Measurements from ENCODE around the gene CCSER1. TPM values are rescaled to one million over a fixed set of nuclear protein-coding genes. Genes with fewer than 3 reads are reported as not detected.

The CCSER1 gene
- total RNA-seq, 1 experiment from 2014 or later, result 0.63 TPM

DNA sequence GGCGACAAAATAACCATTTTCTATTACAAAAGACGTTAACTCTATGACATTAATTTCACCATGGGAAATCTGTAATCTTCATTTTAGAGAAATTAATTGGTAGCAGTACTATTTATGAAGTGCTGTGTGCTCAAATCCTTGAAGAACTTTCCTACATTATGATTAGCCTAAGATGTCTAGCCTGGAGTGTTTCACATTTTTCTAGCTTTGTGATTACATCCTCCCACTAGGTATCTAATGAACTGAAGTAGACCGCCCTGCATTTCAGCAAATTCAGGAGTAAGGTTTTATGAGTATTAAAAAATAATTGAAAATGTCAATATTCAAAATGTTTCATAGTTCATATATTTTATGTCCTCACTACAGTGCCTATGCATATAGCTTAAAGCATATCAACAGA is 713.1 kb downstream of the CCSER1 start:
- Mint-ChIP-seq H3K4me3 (ENCODE audit: unreplicated experiment) (no peak overlapping the region), H3K27ac (ENCODE audit: low read depth, unreplicated experiment) (no peak overlapping the region), H3K9me3 (ENCODE audit: unreplicated experiment) (no peaks in the 10 kb centered on the region), H3K27me3 (ENCODE audit: insufficient read depth, unreplicated experiment) (no peaks in the 10 kb centered on the region), H3K36me3 (ENCODE audit: insufficient read depth, unreplicated experiment) (peaks cover 12% of the 10 kb centered on the region), H3K4me1 (ENCODE audit: insufficient read depth, unreplicated experiment) (peaks cover 19% of the 10 kb centered on the region)
- ChIA-PET POLR2A (interaction anchor here (0.7 to 1.8 kb wide), 3 partner anchors 46 to 1462 kb away, joined by 3 to 9 read pairs (median 3); no protein-coding TSS in a partner anchor), CTCF (no interaction called here)
- TF ChIP-seq, protein P1, sequence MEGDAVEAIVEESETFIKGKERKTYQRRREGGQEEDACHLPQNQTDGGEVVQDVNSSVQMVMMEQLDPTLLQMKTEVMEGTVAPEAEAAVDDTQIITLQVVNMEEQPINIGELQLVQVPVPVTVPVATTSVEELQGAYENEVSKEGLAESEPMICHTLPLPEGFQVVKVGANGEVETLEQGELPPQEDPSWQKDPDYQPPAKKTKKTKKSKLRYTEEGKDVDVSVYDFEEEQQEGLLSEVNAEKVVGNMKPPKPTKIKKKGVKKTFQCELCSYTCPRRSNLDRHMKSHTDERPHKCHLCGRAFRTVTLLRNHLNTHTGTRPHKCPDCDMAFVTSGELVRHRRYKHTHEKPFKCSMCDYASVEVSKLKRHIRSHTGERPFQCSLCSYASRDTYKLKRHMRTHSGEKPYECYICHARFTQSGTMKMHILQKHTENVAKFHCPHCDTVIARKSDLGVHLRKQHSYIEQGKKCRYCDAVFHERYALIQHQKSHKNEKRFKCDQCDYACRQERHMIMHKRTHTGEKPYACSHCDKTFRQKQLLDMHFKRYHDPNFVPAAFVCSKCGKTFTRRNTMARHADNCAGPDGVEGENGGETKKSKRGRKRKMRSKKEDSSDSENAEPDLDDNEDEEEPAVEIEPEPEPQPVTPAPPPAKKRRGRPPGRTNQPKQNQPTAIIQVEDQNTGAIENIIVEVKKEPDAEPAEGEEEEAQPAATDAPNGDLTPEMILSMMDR (IDR thresholded peaks at IDR 0.05; ENCODE audit: unreplicated experiment), result no peak
- no TSS peak for BruUV-seq (replicated peaks)
- intact Hi-C loops (cut with micrococcal nuclease), result no loop called here
- DNase-seq (ENCODE audit: unreplicated experiment), result no peak

DNA sequence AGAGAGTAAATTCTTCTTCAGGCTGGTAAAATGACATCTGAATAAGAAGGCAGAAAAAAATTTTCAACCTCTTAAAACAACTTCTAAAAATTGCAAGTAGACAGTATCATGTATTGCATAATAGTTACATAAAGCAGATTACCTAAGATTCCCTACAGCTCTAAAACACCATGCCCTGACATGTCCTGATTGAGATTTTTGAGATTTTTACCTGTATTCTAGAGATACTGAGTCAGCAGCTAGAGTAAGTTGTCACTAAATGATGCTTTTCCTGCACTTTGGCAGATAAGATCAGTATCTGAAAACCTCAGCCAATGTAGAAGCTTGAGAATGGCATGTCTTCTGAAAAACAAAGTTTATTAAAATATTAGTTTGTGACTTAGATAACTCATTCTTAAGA is 713.6 kb downstream of the CCSER1 start:
- Mint-ChIP-seq H3K4me3 (ENCODE audit: unreplicated experiment) (no peak overlapping the region), H3K4me1 (ENCODE audit: insufficient read depth, unreplicated experiment) (peaks cover 19% of the 10 kb centered on the region), H3K27me3 (ENCODE audit: insufficient read depth, unreplicated experiment) (no peaks in the 10 kb centered on the region), H3K36me3 (ENCODE audit: insufficient read depth, unreplicated experiment) (peaks cover 12% of the 10 kb centered on the region), H3K27ac (ENCODE audit: low read depth, unreplicated experiment) (peak overlapping the region; percentile 75), H3K9me3 (ENCODE audit: unreplicated experiment) (no peaks in the 10 kb centered on the region)
- BruUV-seq (replicated peaks), result no TSS peak
- ChIA-PET CTCF (interaction anchor here (0.6 kb wide), 3 partner anchors 30 to 691 kb away, joined by 5 to 6 read pairs (median 6); no protein-coding TSS in a partner anchor), POLR2A (interaction anchor here (0.7 to 1.8 kb wide), 3 partner anchors 45 to 1461 kb away, joined by 3 to 9 read pairs (median 3); no protein-coding TSS in a partner anchor)
- peak; percentile 65 for DNase-seq (ENCODE audit: unreplicated experiment)
- intact Hi-C loops (cut with micrococcal nuclease), result no loop called here
- TF ChIP-seq, protein P1 (IDR thresholded peaks at IDR 0.05; ENCODE audit: unreplicated experiment), result no peak

GRCh38 chr4:90841676-90842075 is 714.5 kb downstream of the CCSER1 start:
- intact Hi-C loops (cut with micrococcal nuclease), result no loop called here
- H3K9me3 Mint-ChIP-seq (ENCODE audit: unreplicated experiment), result no peaks in the 10 kb centered on the region
- ChIA-PET CTCF (interaction anchor here (1.1 kb wide), 1 partner anchor 100 kb away, joined by 3 read pairs; no protein-coding TSS in a partner anchor), POLR2A (interaction anchor here (0.6 to 1.8 kb wide), 3 partner anchors 109 to 1706 kb away, joined by 3 to 9 read pairs (median 3); no protein-coding TSS in a partner anchor)
- BruUV-seq (replicated peaks), result no TSS peak
- H3K4me3 Mint-ChIP-seq (ENCODE audit: unreplicated experiment), result no peak overlapping the region
- no peaks in the 10 kb centered on the region for H3K27me3 Mint-ChIP-seq (ENCODE audit: insufficient read depth, unreplicated experiment)
- DNase-seq (ENCODE audit: unreplicated experiment), result peak; percentile 61
- H3K4me1 Mint-ChIP-seq (ENCODE audit: insufficient read depth, unreplicated experiment), result peaks cover 19% of the 10 kb centered on the region
- TF ChIP-seq, protein P1 (IDR thresholded peaks at IDR 0.05; ENCODE audit: unreplicated experiment), result no peak
- H3K27ac Mint-ChIP-seq (ENCODE audit: low read depth, unreplicated experiment), result peak overlapping the region; percentile 75
- peaks cover 12% of the 10 kb centered on the region for H3K36me3 Mint-ChIP-seq (ENCODE audit: insufficient read depth, unreplicated experiment)

- no TSS peak for BruUV-seq (replicated peaks)
- TF ChIP-seq, protein P1 (IDR thresholded peaks at IDR 0.05; ENCODE audit: unreplicated experiment), result no peak
- H3K27ac Mint-ChIP-seq (ENCODE audit: low read depth, unreplicated experiment), result no peak overlapping the region
- intact Hi-C loops (cut with micrococcal nuclease), result no loop called here
- peak; percentile 6 for DNase-seq (ENCODE audit: unreplicated experiment)
- CTCF ChIA-PET, result interaction anchor here (1.1 kb wide), 1 partner anchor 99 kb away, joined by 3 read pairs; no protein-coding TSS in a partner anchor
- H3K27me3 Mint-ChIP-seq (ENCODE audit: insufficient read depth, unreplicated experiment), result no peaks in the 10 kb centered on the region
- peaks cover 19% of the 10 kb centered on the region for H3K4me1 Mint-ChIP-seq (ENCODE audit: insufficient read depth, unreplicated experiment)
- POLR2A ChIA-PET, result no interaction called here
- H3K36me3 Mint-ChIP-seq (ENCODE audit: insufficient read depth, unreplicated experiment), result peaks cover 12% of the 10 kb centered on the region
- no peaks in the 10 kb centered on the region for H3K9me3 Mint-ChIP-seq (ENCODE audit: unreplicated experiment)
- no peak overlapping the region for H3K4me3 Mint-ChIP-seq (ENCODE audit: unreplicated experiment)
Observed at GRCh38 chr4:90842960-90843359, 715.8 kb downstream of the CCSER1 start.

Measured in MCF 10A (cell line).